NCI-H2196 treated with DMSO at 0.1 percent for 48 hours (cell line): Measurements from ENCODE around the gene ATG14.
"Not testable (repeated sequence)": the region's sequence is repeated elsewhere in the genome, so short reads cannot be mapped to it uniquely, and the experiment has no call there.

ENCODE experiments used
- DNase-seq: peaks from one replicate; lab custom pipeline; 2025; ENCODE audit not compliant: unreplicated experiment; lab: John Stamatoyannopoulos, UW

Gene ATG14

GRCh38 chr14:55434805-55435174, 23.2 kb upstream of the ATG14 start:
- no peak for DNase-seq

- DNase-seq: no peak
Measured at GRCh38 chr14:55433880-55434804, 22.5 kb upstream of the ATG14 start.

- no peak for DNase-seq
Measured at GRCh38 chr14:55432628-55433027, 21.0 kb upstream of the ATG14 start.

DNA sequence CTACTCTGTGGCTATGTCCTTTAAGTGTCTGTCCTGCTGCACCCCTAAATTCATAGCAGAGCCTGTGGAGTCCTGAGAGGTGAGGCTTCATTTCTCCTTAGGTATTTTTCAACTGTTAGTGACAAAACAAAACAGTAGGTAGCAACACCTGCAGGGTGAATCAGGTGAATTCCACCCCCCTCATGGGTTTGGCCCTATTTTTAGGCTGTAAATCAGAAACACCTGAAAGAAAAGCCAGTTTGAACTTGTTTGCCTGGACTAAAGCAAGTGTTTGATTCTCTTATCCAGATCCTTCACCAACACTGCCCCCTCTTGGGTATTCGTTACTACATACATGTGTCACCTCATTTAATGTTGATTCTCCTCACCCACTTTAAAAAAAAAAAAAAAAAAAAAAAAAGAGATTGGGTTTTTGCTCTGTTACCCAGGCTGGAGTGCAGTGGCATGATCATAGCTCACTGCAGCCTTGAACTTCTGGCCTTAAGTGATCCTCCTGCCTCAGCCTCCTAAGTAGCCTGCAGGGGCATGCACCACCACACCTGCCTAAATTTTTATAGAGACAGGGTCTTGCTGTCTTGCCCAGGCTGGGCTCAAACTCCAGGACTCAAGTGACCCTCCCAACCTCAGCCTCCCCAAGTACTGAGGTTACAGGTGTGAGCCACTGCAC, 18.5 kb upstream of the ATG14 start:
- peak; percentile 57 for DNase-seq

- no peak for DNase-seq
Measured at GRCh38 chr14:55427439-55427838, 15.8 kb upstream of the ATG14 start.

- no peak for DNase-seq
Measured at GRCh38 chr14:55426891-55427290, 15.3 kb upstream of the ATG14 start.

GRCh38 chr14:55425091-55425490, 13.5 kb upstream of the ATG14 start:
- DNase-seq: no peak

DNA sequence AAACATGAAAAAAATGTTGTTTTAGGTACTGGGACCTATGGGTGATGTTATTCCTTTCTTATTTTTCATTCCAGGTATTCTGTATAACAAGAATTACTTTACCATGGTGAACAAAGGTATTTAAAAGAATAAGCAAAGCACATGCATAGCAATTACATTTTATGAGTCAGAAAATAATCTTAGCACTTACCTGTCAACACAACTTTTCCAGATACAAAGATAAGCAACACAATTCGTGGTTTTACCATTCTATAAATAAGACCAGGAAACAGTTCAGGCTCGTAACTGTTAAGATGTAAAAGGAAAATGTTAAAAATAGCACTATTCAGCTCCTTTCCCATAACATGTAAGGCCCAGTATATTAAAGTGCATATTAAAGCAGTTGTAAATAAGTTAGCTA, 12.3 kb upstream of the ATG14 start:
- no peak for DNase-seq

GRCh38 chr14:55422338-55422737, 10.7 kb upstream of the ATG14 start:
- not testable (repeated sequence) for DNase-seq

DNA sequence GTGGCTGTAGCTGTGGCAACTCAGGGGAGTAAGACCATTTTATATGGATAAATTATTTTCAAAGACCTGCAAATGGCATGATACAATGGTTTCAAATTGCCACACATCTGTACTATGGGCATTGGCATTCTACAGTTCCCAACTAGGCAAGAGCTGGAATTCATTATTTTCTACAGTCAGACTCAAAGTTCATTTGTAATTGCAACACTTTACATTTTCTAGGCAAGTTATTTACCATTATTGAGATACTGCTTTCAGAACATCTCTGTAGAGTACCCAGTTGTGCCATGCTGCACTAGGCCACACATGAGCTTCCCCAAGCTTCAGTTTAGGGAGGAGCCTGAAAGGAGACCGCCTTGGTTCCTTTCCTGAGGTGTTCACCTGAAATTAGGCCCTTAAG, 8.0 kb upstream of the ATG14 start:
- no peak for DNase-seq

DNA sequence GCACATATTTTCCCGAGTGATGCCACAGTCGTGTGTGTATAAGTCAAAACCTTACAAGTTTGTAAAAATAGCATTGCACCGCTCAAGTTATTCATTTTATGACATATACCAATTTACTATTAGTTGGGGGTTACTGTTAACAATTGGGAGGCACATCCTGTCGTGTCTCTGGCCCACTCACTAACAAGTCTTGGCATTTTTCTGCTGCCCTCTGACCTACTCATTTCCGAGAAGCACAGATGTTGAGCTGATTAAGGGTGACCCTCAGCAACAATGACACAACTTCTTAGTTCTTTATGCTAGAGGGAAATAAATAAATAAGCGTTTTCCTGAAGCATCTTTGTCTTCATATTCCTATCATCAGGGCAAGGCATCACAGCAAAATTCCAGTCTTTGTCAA, 6.8 kb upstream of the ATG14 start:
- DNase-seq: no peak

GRCh38 chr14:55417955-55418354, 6.3 kb upstream of the ATG14 start:
- no peak for DNase-seq

DNA sequence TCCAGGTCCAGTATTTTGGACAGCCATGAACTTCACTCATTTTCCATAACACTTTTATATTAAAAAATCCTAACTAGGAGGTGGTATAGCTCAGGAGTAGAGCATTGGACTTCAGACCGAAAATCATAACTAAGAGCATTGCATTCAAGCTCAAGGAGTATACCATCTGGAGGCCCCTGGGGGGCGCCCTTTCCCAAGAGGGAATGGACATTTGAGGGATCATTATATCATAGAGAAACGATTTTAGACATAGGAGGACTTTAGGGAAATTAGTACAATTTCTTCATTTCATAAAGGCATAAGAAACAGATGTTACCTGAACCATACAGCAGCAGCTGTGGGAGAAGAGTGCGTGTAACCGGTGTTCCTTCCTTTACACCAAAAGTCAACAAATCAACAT, 5.2 kb upstream of the ATG14 start:
- DNase-seq: no peak

GRCh38 chr14:55414551-55414950, 2.9 kb upstream of the ATG14 start:
- no peak for DNase-seq

DNA sequence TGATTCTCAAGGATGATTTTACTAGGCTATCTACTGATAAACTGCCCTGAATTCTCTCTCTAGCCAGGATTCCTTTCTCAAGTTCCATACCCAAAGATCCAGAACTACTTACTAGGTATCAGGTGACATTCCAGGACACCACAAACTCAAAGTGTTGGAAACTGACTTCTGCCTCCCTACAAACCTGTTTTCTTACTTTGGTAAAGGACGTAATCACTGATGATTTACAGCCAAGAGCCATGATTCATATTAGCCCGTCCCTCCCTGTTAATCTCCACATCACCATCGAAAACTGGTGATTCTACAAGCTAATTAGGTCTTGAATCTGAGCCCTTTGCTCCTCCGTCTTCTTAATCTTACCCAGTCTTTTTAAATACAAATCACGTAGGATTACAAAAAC, 1.0 kb upstream of the ATG14 start:
- DNase-seq: no peak

GRCh38 chr14:55410876-55411275, 754 bp downstream of the ATG14 start:
- no peak for DNase-seq

DNA sequence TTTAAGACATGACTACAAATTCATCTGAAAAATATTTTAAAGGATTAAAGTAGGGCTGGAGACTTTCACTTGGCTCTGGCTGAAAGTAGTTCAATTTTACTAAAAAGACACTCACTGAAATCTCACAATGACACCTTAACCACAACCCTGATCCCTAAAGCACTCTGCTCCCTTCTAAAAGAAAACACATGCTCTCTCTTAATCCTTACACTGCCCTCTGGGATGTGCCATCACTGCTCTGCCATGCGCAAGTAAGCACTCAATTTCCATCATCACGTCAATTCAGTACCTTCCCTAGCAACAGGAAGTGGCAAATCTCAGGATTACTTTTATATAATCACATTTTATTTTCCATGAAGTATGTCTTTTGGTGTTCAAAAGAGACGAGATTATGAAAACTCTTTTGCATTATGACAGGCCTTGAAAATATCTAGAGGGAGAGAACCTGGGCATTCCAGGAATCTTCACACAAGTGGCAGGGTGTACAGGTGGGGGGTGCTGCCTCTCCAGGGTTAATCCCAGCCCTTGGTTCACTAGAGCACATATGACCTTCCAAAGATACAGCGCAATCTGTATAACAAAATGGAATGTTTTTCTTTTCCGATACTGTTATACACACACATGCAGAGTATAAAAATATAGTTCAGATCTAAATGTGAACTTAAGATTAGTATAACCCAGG, 7.3 kb downstream of the ATG14 start:
- DNase-seq: no peak

DNA sequence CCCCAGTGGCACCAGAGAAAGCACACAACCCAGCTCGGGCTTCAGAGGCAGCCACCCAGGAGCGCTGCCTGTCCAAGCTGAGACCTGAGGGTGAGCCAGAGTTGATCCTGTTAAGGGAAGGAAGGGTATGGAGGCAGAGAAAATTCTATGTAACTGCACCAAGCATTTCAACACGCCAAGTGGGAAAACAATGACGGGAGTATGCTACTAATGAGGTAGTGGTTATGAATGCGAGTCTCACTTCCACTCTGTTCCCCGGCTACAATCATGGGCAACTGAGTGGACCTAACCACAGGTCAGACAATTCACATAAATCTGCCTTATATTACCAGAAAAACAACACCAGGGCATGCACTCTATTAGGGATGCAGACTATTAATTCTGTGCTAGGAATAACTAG, 9.9 kb downstream of the ATG14 start:
- no peak for DNase-seq

DNA sequence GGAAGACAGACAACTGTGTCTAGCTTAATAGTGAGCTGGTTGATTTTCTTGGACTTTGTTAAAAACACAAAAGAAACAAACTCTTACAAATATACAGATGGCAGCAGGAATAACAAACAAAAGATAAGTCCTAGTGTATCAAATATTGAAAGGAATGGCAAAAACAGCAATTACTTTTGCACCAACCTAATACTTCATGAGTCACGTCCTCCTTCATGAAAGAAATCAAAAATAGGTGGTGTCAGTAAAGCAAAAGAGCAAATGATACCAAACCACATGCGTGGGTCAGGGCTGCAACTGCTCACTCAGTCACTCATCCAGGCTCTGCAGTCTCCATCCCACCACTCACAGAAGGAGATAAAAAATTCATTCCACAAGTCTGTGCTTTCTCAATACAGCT, 11.8 kb downstream of the ATG14 start:
- no peak for DNase-seq

DNA sequence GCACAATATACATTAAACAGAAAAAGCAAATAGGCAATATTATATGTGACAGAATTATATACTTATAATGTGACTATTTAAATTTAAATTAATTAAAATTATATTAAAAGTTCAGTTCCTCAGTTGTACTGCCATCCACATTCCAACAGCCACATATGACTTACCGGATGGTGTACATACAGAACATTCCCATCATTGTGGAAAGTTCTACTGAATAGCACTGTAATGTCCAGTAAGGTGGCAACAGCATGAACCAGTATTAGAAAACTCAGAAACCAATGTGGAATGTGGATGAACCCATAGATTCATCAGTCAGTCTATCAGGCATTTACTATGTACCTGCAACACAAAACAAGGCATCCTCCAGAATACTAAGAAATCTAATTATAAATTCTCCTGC, 12.4 kb downstream of the ATG14 start:
- DNase-seq: no peak

GRCh38 chr14:55398679-55399078, 13.0 kb downstream of the ATG14 start:
- DNase-seq: no peak

DNA sequence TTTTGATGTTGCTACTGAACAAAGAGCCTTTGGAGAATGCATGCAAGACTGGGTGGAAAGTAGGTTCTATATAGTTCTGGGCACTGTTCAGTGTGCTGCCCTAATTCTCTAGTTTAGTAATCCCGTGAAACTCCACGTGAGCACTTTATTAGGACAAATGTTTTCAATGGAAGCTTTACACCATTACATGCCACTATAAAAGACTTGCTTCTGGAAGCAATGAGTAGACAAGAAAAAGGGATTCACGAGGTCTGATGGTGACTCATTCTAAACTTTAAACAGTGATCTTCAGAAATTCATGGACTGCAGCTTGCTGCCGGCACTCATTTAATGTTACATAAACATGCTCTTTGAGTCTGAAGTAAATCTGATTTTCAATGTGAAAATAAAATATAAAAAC, 22.3 kb downstream of the ATG14 start:
- no peak for DNase-seq
